ENCODE data around the gene DHDH. TPM values are rescaled to one million over a fixed set of nuclear protein-coding genes. Genes with fewer than 3 reads are reported as not detected.
"Not testable (repeated sequence)": the region's sequence is repeated elsewhere in the genome, so short reads cannot be mapped to it uniquely, and the experiment has no call there.

DHDH gene
- not detected for total RNA-seq
- polyA plus RNA-seq: 1 to 10 TPM in 2 of 4 donors, under 1 TPM in 2; 0.68 to 2.4 (median 1.1) TPM

DNA sequence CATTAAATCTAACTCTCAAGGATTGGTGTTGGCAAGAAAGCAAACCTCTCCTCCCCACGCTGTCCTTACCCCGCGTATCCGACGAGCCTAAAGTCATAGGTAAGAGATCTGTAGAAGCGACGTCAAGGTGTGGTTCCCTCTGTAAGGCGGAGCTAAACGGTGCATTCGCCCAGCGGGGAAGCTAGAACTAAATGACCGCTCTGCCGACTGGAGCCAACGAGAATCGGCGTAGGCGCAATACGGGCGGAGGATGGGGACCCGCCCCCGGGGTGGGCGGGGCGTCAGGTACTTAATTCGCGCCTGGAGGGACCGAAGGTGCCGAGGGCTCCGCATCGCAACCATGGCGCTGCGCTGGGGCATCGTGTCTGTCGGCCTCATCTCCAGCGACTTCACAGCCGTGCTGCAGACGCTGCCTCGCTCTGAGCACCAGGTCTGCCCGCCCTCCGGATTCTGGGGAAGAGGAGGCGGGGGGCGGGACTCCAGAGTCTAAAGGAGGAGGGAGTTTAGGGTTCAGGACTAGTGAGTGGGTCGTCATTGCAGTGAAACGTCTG lies at the start of gene DHDH:
Gene DHDH (plus strand): TSS at position 318 of the 551 bp plus-strand sequence. CDS start 23 bp downstream, at position 341.
- DNase-seq: peak; percentile 85 to 93 (median 86)
- no peaks in the 10 kb centered on the region for H3K36me3 Mint-ChIP-seq
- H3K4me1 ChIP-seq (ENCODE audit: control insufficient read depth, insufficient read depth, low read length, poor library complexity, severe bottlenecking): peaks cover 15% of the 10 kb centered on the region
- peaks cover 4 to 12% (median 9%) of the 10 kb centered on the region in 4 donors for H3K4me1 Mint-ChIP-seq
- no peaks in the 10 kb centered on the region for H3K27me3 ChIP-seq (ENCODE audit: control insufficient read depth, insufficient read depth, low read length)
- peak within 1 kb of the TSS; percentile 57 for H3K27ac ChIP-seq (ENCODE audit: insufficient read depth, low read length, poor library complexity, severe bottlenecking)
- peaks cover 5% of the 10 kb centered on the region for H3K27me3 Mint-ChIP-seq
- peak within 1 kb of the TSS; percentile 65 to 91 (median 88) for H3K4me3 Mint-ChIP-seq
- peaks cover 0 to 2% (median 0%) of the 10 kb centered on the region in 7 donors for H3K9me3 Mint-ChIP-seq
- H3K36me3 ChIP-seq (ENCODE audit: control insufficient read depth, insufficient read depth, low read length): no peaks in the 10 kb centered on the region
- peak; percentile 95 for ATAC-seq (ENCODE audit: low read depth in 2 of 2)
- peak within 1 kb of the TSS; percentile 67 to 74 (median 72) for H3K27ac Mint-ChIP-seq
- H3K9me3 ChIP-seq (ENCODE audit: control insufficient read depth in 2 of 2, low read length in 2 of 2): no peaks in the 10 kb centered on the region
- H3K4me3 ChIP-seq (ENCODE audit: low read depth, low read length): peak within 1 kb of the TSS; percentile 76

DNA sequence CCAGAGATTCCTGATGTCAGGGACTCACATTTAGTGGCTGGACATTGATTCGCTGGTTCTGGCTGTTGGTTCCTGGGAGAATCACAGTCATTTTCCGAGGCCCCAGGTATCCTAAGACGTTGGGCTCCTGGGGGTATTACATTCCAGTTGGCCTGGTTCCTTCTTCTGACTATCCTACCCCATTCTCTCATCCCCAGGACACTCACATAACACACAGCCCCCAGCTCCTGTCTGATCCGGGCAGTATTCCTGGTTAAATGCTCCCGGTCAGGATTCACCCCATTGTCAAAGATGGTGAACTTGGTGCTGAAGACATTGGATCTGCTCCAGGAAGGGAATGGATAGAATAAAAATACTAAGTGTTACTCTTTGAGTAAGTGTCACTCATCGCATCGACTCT lies 49.8 kb upstream of the DHDH start:
- Mint-ChIP-seq H3K27ac (no peak overlapping the region), H3K9me3 (peaks cover 0 to 9% (median 0%) of the 10 kb centered on the region in 7 donors), H3K27me3 (peaks cover under 1% of the 10 kb centered on the region), H3K4me3 (no peak overlapping the region), H3K4me1 (peaks cover 0 to 2% (median 1%) of the 10 kb centered on the region in 4 donors), H3K36me3 (peaks cover under 1% of the 10 kb centered on the region)
- Histone ChIP-seq H3K36me3 (ENCODE audit: control insufficient read depth, insufficient read depth, low read length) (no peaks in the 10 kb centered on the region), H3K4me1 (ENCODE audit: control insufficient read depth, insufficient read depth, low read length, poor library complexity, severe bottlenecking) (no peaks in the 10 kb centered on the region), H3K4me3 (ENCODE audit: low read depth, low read length) (no peak overlapping the region), H3K27ac (ENCODE audit: insufficient read depth, low read length, poor library complexity, severe bottlenecking) (no peak overlapping the region), H3K9me3 (ENCODE audit: control insufficient read depth in 2 of 2, low read length in 2 of 2) (no peaks in the 10 kb centered on the region), H3K27me3 (ENCODE audit: control insufficient read depth, insufficient read depth, low read length) (no peaks in the 10 kb centered on the region)
- DNase-seq: no peak
- ATAC-seq (ENCODE audit: low read depth in 2 of 2): no peak

DNA sequence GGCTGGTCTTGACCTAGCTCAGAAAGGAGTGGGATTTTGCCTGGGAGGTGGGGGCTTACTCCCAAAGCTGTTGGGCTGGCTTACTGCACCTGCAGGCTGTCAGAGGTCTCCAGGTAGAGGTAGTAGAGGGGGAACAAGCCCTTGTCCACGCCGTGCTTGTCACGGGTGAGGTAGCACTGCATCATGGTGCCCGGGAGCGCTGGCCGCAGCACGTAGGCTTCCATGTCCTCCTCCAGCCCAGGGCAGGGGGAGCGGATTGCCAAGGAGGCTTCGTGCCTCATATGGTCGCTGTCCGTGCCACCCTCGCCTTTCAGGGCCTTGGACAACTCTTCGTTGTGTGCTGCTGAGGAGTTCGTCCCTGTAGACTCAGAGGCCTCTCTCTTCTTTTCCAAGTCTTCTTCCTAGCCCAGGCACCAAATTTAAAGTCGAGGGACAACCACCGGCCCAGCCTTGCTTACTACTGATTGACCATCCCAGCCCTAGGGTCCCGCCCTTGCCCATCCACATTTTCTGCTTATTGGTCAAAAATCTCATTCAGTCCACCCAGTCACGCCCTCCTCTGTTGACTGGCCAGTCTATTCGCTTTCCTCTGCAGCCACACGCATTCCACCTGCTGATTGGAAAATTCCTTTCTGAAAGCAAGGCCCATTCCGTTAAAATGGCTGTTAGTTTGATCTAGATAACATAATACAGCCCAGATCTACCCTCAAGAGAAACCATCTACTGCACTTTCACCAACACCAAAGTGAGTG lies 45.5 kb upstream of the DHDH start:
- DNase-seq (no peak), ATAC-seq (ENCODE audit: low read depth in 2 of 2) (no peak)
- H3K36me3 Mint-ChIP-seq: no peaks in the 10 kb centered on the region
- no peaks in the 10 kb centered on the region for H3K4me1 ChIP-seq (ENCODE audit: control insufficient read depth, insufficient read depth, low read length, poor library complexity, severe bottlenecking)
- no peaks in the 10 kb centered on the region for H3K4me1 Mint-ChIP-seq
- H3K9me3 Mint-ChIP-seq: peaks cover 0 to 7% (median 0%) of the 10 kb centered on the region in 7 donors
- H3K27ac ChIP-seq (ENCODE audit: insufficient read depth, low read length, poor library complexity, severe bottlenecking): no peak overlapping the region
- H3K27me3 Mint-ChIP-seq: peaks cover 12% of the 10 kb centered on the region
- peak overlapping the region in 1 of 4 donors; percentile 63 for H3K4me3 Mint-ChIP-seq
- H3K9me3 ChIP-seq (ENCODE audit: control insufficient read depth in 2 of 2, low read length in 2 of 2): no peaks in the 10 kb centered on the region
- peaks cover 2% of the 10 kb centered on the region for H3K27me3 ChIP-seq (ENCODE audit: control insufficient read depth, insufficient read depth, low read length)
- H3K27ac Mint-ChIP-seq: no peak overlapping the region
- H3K4me3 ChIP-seq (ENCODE audit: low read depth, low read length): no peak overlapping the region
- no peaks in the 10 kb centered on the region for H3K36me3 ChIP-seq (ENCODE audit: control insufficient read depth, insufficient read depth, low read length)

DNA sequence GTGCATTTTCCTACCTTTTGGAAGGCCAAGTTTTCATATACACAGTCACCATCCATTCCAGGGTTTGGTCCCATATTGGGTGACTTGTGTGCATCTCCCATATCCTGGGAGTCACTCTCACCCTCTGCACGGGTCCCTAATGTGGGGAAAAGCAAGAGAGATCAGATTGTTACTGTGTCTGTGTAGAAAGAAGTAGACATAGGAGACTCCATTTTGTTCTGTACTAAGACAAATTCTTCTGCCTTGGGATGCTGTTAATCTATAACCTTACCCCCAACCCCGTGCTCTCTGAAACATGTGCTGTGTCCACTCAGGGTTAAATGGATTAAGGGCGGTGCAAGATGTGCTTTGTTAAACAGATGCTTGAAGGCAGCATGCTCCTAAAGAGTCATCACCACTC lies 44.0 kb upstream of the DHDH start:
- H3K4me3 ChIP-seq (ENCODE audit: low read depth, low read length); H3K27ac ChIP-seq (ENCODE audit: insufficient read depth, low read length, poor library complexity, severe bottlenecking); H3K4me3 Mint-ChIP-seq; H3K9me3 Mint-ChIP-seq; H3K36me3 Mint-ChIP-seq; H3K27me3 ChIP-seq (ENCODE audit: control insufficient read depth, insufficient read depth, low read length); H3K36me3 ChIP-seq (ENCODE audit: control insufficient read depth, insufficient read depth, low read length); ATAC-seq (ENCODE audit: low read depth in 2 of 2); H3K9me3 ChIP-seq (ENCODE audit: control insufficient read depth in 2 of 2, low read length in 2 of 2); H3K4me1 Mint-ChIP-seq; H3K27ac Mint-ChIP-seq; DNase-seq; H3K4me1 ChIP-seq (ENCODE audit: control insufficient read depth, insufficient read depth, low read length, poor library complexity, severe bottlenecking): not testable (repeated sequence)
- peaks cover 24% of the 10 kb centered on the region for H3K27me3 Mint-ChIP-seq

DNA sequence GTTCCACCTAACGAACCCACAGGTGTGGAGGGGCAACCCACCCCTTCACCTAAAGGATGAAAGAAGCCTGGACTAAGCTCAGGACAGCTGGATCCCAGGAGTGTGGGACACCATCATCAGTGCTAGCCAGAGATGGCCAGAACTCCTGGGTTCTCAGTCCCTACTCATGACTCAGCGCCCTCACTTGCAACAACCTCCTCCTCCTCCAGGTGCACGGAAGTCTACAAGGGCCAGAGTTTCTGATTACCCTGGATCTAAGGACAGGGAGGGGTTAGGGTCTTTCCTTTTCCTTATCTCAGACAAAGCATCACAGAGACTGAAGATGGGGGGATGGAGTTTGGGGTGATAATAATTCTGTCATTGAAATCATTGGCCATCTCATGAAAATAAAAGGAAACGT lies 42.9 kb upstream of the DHDH start:
- peaks cover 0 to 10% (median 2%) of the 10 kb centered on the region in 4 donors for H3K4me1 Mint-ChIP-seq
- H3K36me3 Mint-ChIP-seq: no peaks in the 10 kb centered on the region
- Histone ChIP-seq H3K36me3 (ENCODE audit: control insufficient read depth, insufficient read depth, low read length) (no peaks in the 10 kb centered on the region), H3K9me3 (ENCODE audit: control insufficient read depth in 2 of 2, low read length in 2 of 2) (no peaks in the 10 kb centered on the region), H3K27me3 (ENCODE audit: control insufficient read depth, insufficient read depth, low read length) (peaks cover 10% of the 10 kb centered on the region), H3K4me1 (ENCODE audit: control insufficient read depth, insufficient read depth, low read length, poor library complexity, severe bottlenecking) (peaks cover 1% of the 10 kb centered on the region), H3K27ac (ENCODE audit: insufficient read depth, low read length, poor library complexity, severe bottlenecking) (no peak overlapping the region), H3K4me3 (ENCODE audit: low read depth, low read length) (no peak overlapping the region)
- H3K4me3 Mint-ChIP-seq: peak overlapping the region in 1 of 4 donors; percentile 3
- peaks cover 0 to 1% (median 0%) of the 10 kb centered on the region in 7 donors for H3K9me3 Mint-ChIP-seq
- H3K27ac Mint-ChIP-seq: no peak overlapping the region
- no peak for ATAC-seq (ENCODE audit: low read depth in 2 of 2)
- no peak for DNase-seq
- peaks cover 34% of the 10 kb centered on the region for H3K27me3 Mint-ChIP-seq

DNA sequence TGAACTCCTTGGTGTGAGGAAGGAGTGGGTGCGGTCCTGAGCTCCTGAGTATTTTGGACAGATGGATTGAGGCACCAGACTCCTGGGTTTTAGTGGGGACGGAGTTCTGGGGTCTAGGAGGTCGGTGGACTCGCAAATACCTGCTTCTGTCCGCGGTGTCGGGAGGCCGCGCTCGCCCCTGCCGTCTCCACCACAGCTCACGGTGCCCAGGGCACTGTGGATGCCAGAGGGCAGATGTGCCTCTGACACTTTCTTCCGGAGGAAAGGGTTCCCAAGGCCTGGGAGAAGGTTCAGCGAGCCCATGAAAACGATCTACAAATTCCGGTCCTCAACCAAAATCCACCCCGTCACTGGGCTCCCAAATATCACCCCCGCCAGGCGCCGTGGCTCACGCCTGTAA lies 38.3 kb upstream of the DHDH start:
- Histone ChIP-seq H3K27ac (ENCODE audit: insufficient read depth, low read length, poor library complexity, severe bottlenecking) (no peak overlapping the region), H3K4me3 (ENCODE audit: low read depth, low read length) (no peak overlapping the region), H3K4me1 (ENCODE audit: control insufficient read depth, insufficient read depth, low read length, poor library complexity, severe bottlenecking) (peaks cover 9% of the 10 kb centered on the region), H3K36me3 (ENCODE audit: control insufficient read depth, insufficient read depth, low read length) (no peaks in the 10 kb centered on the region), H3K27me3 (ENCODE audit: control insufficient read depth, insufficient read depth, low read length) (peaks cover 10% of the 10 kb centered on the region), H3K9me3 (ENCODE audit: control insufficient read depth in 2 of 2, low read length in 2 of 2) (no peaks in the 10 kb centered on the region)
- Mint-ChIP-seq H3K9me3 (peaks cover 0 to 3% (median 0%) of the 10 kb centered on the region in 7 donors), H3K36me3 (no peaks in the 10 kb centered on the region), H3K27ac (no peak overlapping the region), H3K4me1 (peaks cover 0 to 29% (median 7%) of the 10 kb centered on the region in 4 donors), H3K4me3 (peak overlapping the region in 3 of 4 donors; percentile 7 to 63 (median 28)), H3K27me3 (peaks cover 48% of the 10 kb centered on the region)
- DNase-seq (no peak), ATAC-seq (ENCODE audit: low read depth in 2 of 2) (no peak)

DNA sequence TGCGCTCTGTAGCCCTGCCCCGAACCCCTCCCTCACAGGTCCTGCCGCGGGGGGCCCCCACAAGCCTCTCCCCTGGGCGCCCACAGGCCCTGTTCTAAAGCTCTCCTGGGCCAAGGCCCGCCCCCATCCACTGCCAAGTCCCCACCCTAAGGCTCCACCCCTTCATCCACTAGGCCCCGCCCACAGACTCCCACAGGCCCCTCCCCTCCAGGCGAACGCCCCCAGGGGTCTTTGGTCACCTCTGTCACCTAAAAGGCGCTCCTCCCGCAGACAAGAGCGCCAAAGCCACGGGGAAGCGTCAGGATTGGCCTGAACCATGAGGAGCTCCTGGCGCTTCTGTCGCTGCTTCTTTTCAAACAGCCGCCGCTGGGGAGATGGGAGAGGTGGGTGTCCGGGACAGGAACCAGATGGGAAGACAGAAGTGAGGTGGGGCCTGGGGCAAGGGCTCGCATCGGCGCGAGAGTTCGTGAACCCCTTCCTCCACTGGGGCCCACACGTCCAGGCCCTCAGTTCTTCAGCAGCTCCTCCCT lies 37.2 kb upstream of the DHDH start:
- no peak overlapping the region for H3K4me3 ChIP-seq (ENCODE audit: low read depth, low read length)
- peaks cover 48% of the 10 kb centered on the region for H3K27me3 Mint-ChIP-seq
- peak overlapping the region; percentile 43 to 75 (median 64) for H3K4me3 Mint-ChIP-seq
- peak overlapping the region; percentile 12 to 96 (median 81) for H3K27ac Mint-ChIP-seq
- peaks cover 0 to 36% (median 11%) of the 10 kb centered on the region in 4 donors for H3K4me1 Mint-ChIP-seq
- ATAC-seq (ENCODE audit: low read depth in 2 of 2) (no peak), DNase-seq (peak in 2 of 3 donors; percentile 36 to 47)
- peaks cover 4% of the 10 kb centered on the region for H3K36me3 Mint-ChIP-seq
- H3K27me3 ChIP-seq (ENCODE audit: control insufficient read depth, insufficient read depth, low read length): peaks cover 10% of the 10 kb centered on the region
- H3K27ac ChIP-seq (ENCODE audit: insufficient read depth, low read length, poor library complexity, severe bottlenecking): no peak overlapping the region
- peaks cover 0 to 3% (median 0%) of the 10 kb centered on the region in 7 donors for H3K9me3 Mint-ChIP-seq
- peaks cover 19% of the 10 kb centered on the region for H3K4me1 ChIP-seq (ENCODE audit: control insufficient read depth, insufficient read depth, low read length, poor library complexity, severe bottlenecking)
- no peaks in the 10 kb centered on the region for H3K36me3 ChIP-seq (ENCODE audit: control insufficient read depth, insufficient read depth, low read length)
- no peaks in the 10 kb centered on the region for H3K9me3 ChIP-seq (ENCODE audit: control insufficient read depth in 2 of 2, low read length in 2 of 2)

All from CD4-positive, CD25-positive, alpha-beta regulatory T cell (primary cell).